B cell (primary cell): ENCODE results near the gene ITPR3.

ENCODE experiments used
- CTCF ChIP-seq: fragments of 200-600 bp; IDR thresholded peaks from one replicate; pipeline ENCODE4 v1.8.0; 2022; ENCODE audit warnings: antibody characterized with exemption, mild to moderate bottlenecking
- EZH2 ChIP-seq: IDR thresholded peaks from 2 replicates; pipeline ENCODE4 v1.6.1; 2012; ENCODE audit warnings: borderline replicate concordance, low read depth, mild to moderate bottlenecking, moderate library complexity, low read length; ENCODE audit not compliant: insufficient read depth, poor library complexity, severe bottlenecking

- TF ChIP-seq CTCF (no peak), EZH2 (no peak)
These were observed 114.1 kb downstream of the ITPR3 start for GRCh38 chr6:33735216-33735615.
